ENCODE data around the gene PNPLA4. TPM values are rescaled to one million over a fixed set of nuclear protein-coding genes. Genes with fewer than 3 reads are reported as not detected.
A peak's percentile ranks its signal among the peaks of the same experiment; 100 is the strongest.

The PNPLA4 gene
- total and polyA plus RNA-seq, 2 of the 13 experiments (the other 11 are each of a cell fraction or from before 2014, with no cell fraction given), result 13.0 to 17.7 TPM

DNA sequence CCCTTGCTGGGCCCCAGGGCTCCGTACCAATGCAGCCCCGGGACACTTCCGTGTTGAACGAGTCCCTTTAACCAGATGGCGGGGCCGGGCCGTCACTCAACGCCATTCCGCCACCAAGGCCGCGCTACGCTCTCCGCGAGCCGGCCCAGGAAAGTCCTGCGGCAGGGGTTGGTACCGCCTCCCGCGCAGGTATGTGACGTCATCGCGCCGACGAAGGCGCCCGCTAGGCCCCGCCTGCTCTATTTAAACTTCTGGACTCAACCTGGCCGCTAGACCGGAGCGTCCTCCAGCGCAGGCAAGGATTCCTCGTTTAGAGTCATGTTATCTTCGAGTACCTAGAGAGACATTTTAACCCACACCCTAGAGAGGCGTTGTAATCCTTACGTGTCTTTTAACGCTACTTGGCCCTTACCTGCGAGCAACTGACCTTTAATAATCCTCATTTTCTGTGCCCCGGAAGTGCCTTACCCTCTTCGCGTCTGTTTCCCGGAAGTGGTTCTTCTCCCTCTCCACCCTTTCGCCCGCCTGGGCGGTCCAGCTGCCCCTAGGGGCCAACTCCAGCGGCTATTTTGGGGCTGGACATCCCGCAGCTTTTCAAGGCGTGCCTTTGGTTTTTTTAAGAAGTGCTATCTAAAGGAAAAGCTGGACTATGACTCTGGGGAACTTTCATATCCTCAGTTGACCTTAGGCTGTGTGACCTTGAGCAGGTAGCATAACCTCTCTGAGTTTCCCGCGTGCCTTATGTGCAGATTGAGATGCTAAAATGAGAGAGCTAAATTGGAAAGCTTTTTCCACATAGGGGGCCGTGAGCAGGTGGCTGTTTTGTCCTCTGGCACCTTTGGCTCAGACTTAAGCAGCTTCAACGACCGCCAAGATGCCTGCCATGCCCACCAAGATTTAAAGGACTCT lies at the start of gene PNPLA4 (continued):
- TF ChIP-seq EZH2 (conservative IDR thresholded peaks at IDR 0.05; ENCODE audit: low read depth, low read length) (no peak), NFIC (IDR thresholded peaks at IDR 0.05; ENCODE audit: low read length) (no peak), SRSF4 (IDR thresholded peaks at IDR 0.05; ENCODE audit: low read depth, low read length, poor library complexity, severe bottlenecking) (no peak), YEATS2 (CRISPR knock-in tag; IDR thresholded peaks at IDR 0.05; ENCODE audit: borderline replicate concordance) (peak; percentile 51; the same call in 1 of the 2 replicates), GFI1 (CRISPR knock-in tag; IDR thresholded peaks at IDR 0.05; ENCODE audit: borderline replicate concordance) (no peak; the same call in 1 of the 2 replicates), NRL (CRISPR knock-in tag; IDR thresholded peaks at IDR 0.05; ENCODE audit: borderline replicate concordance) (no peak), ATF7 (IDR thresholded peaks at IDR 0.05) (peak; percentile 97), ATF7 (CRISPR knock-in tag; IDR thresholded peaks at IDR 0.05) (peak; percentile 49; the same call in 1 of the 2 replicates), SPEN (CRISPR knock-in tag; IDR thresholded peaks at IDR 0.05; ENCODE audit: low read depth) (peak; percentile 55; the same call in 1 of the 2 replicates), ZNF546 (CRISPR knock-in tag; conservative IDR thresholded peaks at IDR 0.05) (no peak), ZFP37 (CRISPR knock-in tag; IDR thresholded peaks at IDR 0.05; ENCODE audit: borderline replicate concordance) (no peak), ZNF761 (CRISPR knock-in tag; conservative IDR thresholded peaks at IDR 0.05) (no peak), MLLT10 (CRISPR knock-in tag; IDR thresholded peaks at IDR 0.05) (no peak), HOXA3 (CRISPR knock-in tag; IDR thresholded peaks at IDR 0.05) (peak; percentile 75), PHF20 (CRISPR knock-in tag; IDR thresholded peaks at IDR 0.05) (peak; percentile 89), THAP11 (CRISPR knock-in tag; IDR thresholded peaks at IDR 0.05) (peak; percentile 81), ZSCAN9 (CRISPR knock-in tag; IDR thresholded peaks at IDR 0.05; ENCODE audit: borderline replicate concordance) (no peak; the same call in 1 of the 2 replicates), TEAD3 (CRISPR knock-in tag; optimal IDR thresholded peaks at IDR 0.05; ENCODE audit: borderline replicate concordance) (no peak)
- TF ChIP-seq, protein P1, sequence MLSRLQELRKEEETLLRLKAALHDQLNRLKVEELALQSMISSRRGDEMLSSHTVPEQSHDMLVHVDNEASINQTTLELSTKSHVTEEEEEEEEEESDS (CRISPR knock-in tag; IDR thresholded peaks at IDR 0.05; ENCODE audit: borderline replicate concordance), result no peak
- TF ChIP-seq, protein P2, sequence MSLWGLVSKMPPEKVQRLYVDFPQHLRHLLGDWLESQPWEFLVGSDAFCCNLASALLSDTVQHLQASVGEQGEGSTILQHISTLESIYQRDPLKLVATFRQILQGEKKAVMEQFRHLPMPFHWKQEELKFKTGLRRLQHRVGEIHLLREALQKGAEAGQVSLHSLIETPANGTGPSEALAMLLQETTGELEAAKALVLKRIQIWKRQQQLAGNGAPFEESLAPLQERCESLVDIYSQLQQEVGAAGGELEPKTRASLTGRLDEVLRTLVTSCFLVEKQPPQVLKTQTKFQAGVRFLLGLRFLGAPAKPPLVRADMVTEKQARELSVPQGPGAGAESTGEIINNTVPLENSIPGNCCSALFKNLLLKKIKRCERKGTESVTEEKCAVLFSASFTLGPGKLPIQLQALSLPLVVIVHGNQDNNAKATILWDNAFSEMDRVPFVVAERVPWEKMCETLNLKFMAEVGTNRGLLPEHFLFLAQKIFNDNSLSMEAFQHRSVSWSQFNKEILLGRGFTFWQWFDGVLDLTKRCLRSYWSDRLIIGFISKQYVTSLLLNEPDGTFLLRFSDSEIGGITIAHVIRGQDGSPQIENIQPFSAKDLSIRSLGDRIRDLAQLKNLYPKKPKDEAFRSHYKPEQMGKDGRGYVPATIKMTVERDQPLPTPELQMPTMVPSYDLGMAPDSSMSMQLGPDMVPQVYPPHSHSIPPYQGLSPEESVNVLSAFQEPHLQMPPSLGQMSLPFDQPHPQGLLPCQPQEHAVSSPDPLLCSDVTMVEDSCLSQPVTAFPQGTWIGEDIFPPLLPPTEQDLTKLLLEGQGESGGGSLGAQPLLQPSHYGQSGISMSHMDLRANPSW (CRISPR knock-in tag; IDR thresholded peaks at IDR 0.05; ENCODE audit: borderline replicate concordance), result no peak
- TF ChIP-seq, protein P3, sequence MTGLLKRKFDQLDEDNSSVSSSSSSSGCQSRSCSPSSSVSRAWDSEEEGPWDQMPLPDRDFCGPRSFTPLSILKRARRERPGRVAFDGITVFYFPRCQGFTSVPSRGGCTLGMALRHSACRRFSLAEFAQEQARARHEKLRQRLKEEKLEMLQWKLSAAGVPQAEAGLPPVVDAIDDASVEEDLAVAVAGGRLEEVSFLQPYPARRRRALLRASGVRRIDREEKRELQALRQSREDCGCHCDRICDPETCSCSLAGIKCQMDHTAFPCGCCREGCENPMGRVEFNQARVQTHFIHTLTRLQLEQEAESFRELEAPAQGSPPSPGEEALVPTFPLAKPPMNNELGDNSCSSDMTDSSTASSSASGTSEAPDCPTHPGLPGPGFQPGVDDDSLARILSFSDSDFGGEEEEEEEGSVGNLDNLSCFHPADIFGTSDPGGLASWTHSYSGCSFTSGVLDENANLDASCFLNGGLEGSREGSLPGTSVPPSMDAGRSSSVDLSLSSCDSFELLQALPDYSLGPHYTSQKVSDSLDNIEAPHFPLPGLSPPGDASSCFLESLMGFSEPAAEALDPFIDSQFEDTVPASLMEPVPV (CRISPR knock-in tag; IDR thresholded peaks at IDR 0.05), result no peak
